Neuronal stem cell (in vitro differentiated cells): ENCODE results near the gene DTNB.

Experiments used
- DNase-seq: peaks from one replicate; pipeline ENCODE4 v3.0.0-alpha.2; 2013; ENCODE audit warnings: low spot score
- H2AFZ ChIP-seq: one replicate; pipeline ENCODE4 v1.6.1; 2013; ENCODE audit warnings: mild to moderate bottlenecking, low read length, inconsistent platforms
- H2AK5ac ChIP-seq: 2 replicates; pipeline ENCODE4 v1.6.1; 2013; ENCODE audit warnings: low read depth, mild to moderate bottlenecking, inconsistent platforms, low read length, moderate library complexity, mixed read lengths
- H2BK120ac ChIP-seq: 2 replicates; pipeline ENCODE4 v1.6.1; 2013; ENCODE audit warnings: low read depth, mild to moderate bottlenecking, inconsistent platforms, low read length, moderate library complexity, mixed read lengths
- H2BK12ac ChIP-seq: one replicate; pipeline ENCODE4 v1.6.1; 2013; ENCODE audit warnings: low read length, inconsistent platforms
- H2BK15ac ChIP-seq: 2 replicates; pipeline ENCODE4 v1.6.1; 2013; ENCODE audit warnings: mild to moderate bottlenecking, low read length, inconsistent platforms, mixed read lengths
- H2BK5ac ChIP-seq: one replicate; pipeline ENCODE4 v1.6.1; 2013; ENCODE audit warnings: inconsistent platforms, mild to moderate bottlenecking, low read length, moderate library complexity
- H3K14ac ChIP-seq: one replicate; pipeline ENCODE4 v1.6.1; 2013; ENCODE audit warnings: low read length, inconsistent platforms
- H3K18ac ChIP-seq: 2 replicates; pipeline ENCODE4 v1.6.1; 2013; ENCODE audit warnings: low read length, inconsistent platforms
- H3K23ac ChIP-seq: 2 replicates; pipeline ENCODE4 v1.6.1; 2013; ENCODE audit warnings: low read depth, mild to moderate bottlenecking, mixed read lengths, low read length, inconsistent platforms; ENCODE audit not compliant: poor library complexity
- H3K27ac ChIP-seq: replicated peaks from 3 replicates; pipeline ENCODE4 v1.5.1; 2013; ENCODE audit warnings: low read length, inconsistent platforms
- H3K27me3 ChIP-seq, 3 experiments: 2 replicates each; pipeline ENCODE4 v1.6.1; 2013; ENCODE audit warnings: low read length in 3 of 3, mild to moderate bottlenecking in 2 of 3, inconsistent platforms in 1 of 3, low read depth in 1 of 3, mixed read lengths in 1 of 3, moderate library complexity in 1 of 3; ENCODE audit not compliant: control insufficient read depth in 3 of 3, insufficient read depth in 3 of 3
- H3K36me3 ChIP-seq, 2 donors: replicated peaks in 1 of 2; 2 replicates each; pipeline ENCODE4 v1.6.1; 2013; ENCODE audit warnings: low read length in 2 of 2; ENCODE audit not compliant: control insufficient read depth in 2 of 2, insufficient read depth in 2 of 2
- H3K4ac ChIP-seq: 2 replicates; pipeline ENCODE4 v1.6.1; 2013; ENCODE audit warnings: inconsistent platforms, mild to moderate bottlenecking, low read length, moderate library complexity
- H3K4me1 ChIP-seq, 2 donors: 1 replicate in 1 of 2; 2 replicates in 1 of 2; pipeline ENCODE4 v1.6.1; 2013; ENCODE audit warnings: low read length in 2 of 2, low read depth in 1 of 2; ENCODE audit not compliant: control insufficient read depth in 2 of 2, insufficient read depth in 1 of 2
- H3K4me2 ChIP-seq: one replicate; pipeline ENCODE4 v1.6.1; 2013; ENCODE audit warnings: mild to moderate bottlenecking, low read length, inconsistent platforms; ENCODE audit not compliant: insufficient read depth, poor library complexity, severe bottlenecking
- H3K4me3 ChIP-seq, 2 donors: 2 replicates each; pipeline ENCODE4 v1.5.1; 2013; ENCODE audit warnings: low read length in 2 of 2, mild to moderate bottlenecking in 2 of 2, inconsistent platforms in 1 of 2, moderate library complexity in 1 of 2
- H3K79me1 ChIP-seq: one replicate; pipeline ENCODE4 v1.6.1; 2013; ENCODE audit warnings: low read depth, mild to moderate bottlenecking, inconsistent platforms, low read length, moderate library complexity
- H3K9ac ChIP-seq: one replicate; pipeline ENCODE4 v1.6.1; 2013; ENCODE audit warnings: mild to moderate bottlenecking, low read depth, low read length, inconsistent platforms; ENCODE audit not compliant: poor library complexity
- H3K9me3 ChIP-seq, 2 donors: replicated peaks in 1 of 2; 2 replicates each; pipeline versions ENCODE3 to v1.6.1; 2013; ENCODE audit warnings: low read length in 2 of 2, mild to moderate bottlenecking in 2 of 2, inconsistent platforms in 1 of 2, low read depth in 1 of 2, mixed read lengths in 1 of 2, moderate library complexity in 1 of 2; ENCODE audit not compliant: control insufficient read depth in 2 of 2, insufficient read depth in 1 of 2
- H4K8ac ChIP-seq: one replicate; pipeline ENCODE4 v1.6.1; 2013; ENCODE audit warnings: low read depth, mild to moderate bottlenecking, inconsistent platforms, low read length, moderate library complexity
- H4K91ac ChIP-seq: one replicate; pipeline ENCODE4 v1.6.1; 2013; ENCODE audit warnings: low read length, low read depth, mild to moderate bottlenecking, inconsistent platforms; ENCODE audit not compliant: poor library complexity
- WGBS, 2 donors: extraction: QIAGEN DNeasy Blood & Tissue Kit; methylation state at CpG; one replicate each; pipeline ENCODE4 v1.1.7; 2013; ENCODE audit warnings: missing lambda C conversion rate in 2 of 2, mixed read lengths in 1 of 2; ENCODE audit not compliant: insufficient read length in 2 of 2, insufficient replicate concordance in 1 of 2; ENCODE audit errors: extremely low coverage in 2 of 2; 5-methylcytosine and 5-hydroxymethylcytosine counted together

DTNB gene

GRCh38 chr2:25699216-25699615 lies 25.8 kb upstream of the DTNB start:
- no peak overlapping the region for H2AK5ac ChIP-seq
- no peak overlapping the region for H3K4me2 ChIP-seq
- H3K9me3 ChIP-seq = no peaks in the 10 kb centered on the region
- no peak overlapping the region for H4K91ac ChIP-seq
- H3K4me1 ChIP-seq = peaks cover 13 to 14% of the 10 kb centered on the region in 2 donors
- no peak overlapping the region for H2BK15ac ChIP-seq
- no peak overlapping the region for H3K4ac ChIP-seq
- H4K8ac ChIP-seq = no peak overlapping the region
- no peak overlapping the region for H2BK5ac ChIP-seq
- H3K36me3 ChIP-seq = no peaks in the 10 kb centered on the region
- no CpG with 5 or more reads among the region's 7 CpGs for WGBS, 2 donors
- no peak overlapping the region for H3K23ac ChIP-seq
- no peak overlapping the region for H3K18ac ChIP-seq
- H2BK120ac ChIP-seq = no peak overlapping the region
- no peak for DNase-seq
- no peak overlapping the region for H3K27ac ChIP-seq
- H2AFZ ChIP-seq = peak overlapping the region; percentile 9
- H3K9ac ChIP-seq = no peak overlapping the region
- H3K4me3 ChIP-seq = no peak overlapping the region
- H3K79me1 ChIP-seq = no peaks in the 10 kb centered on the region
- no peak overlapping the region for H3K14ac ChIP-seq
- H3K27me3 ChIP-seq = peaks cover 0 to 14% (median 0%) of the 10 kb centered on the region in 3 experiments
- no peak overlapping the region for H2BK12ac ChIP-seq

- no peak overlapping the region for H4K8ac ChIP-seq
- H3K23ac ChIP-seq = no peak overlapping the region
- H2AK5ac ChIP-seq = no peak overlapping the region
- no peaks in the 10 kb centered on the region for H3K36me3 ChIP-seq
- no peak overlapping the region for H2BK120ac ChIP-seq
- H2BK15ac ChIP-seq = no peak overlapping the region
- H3K79me1 ChIP-seq = no peaks in the 10 kb centered on the region
- H2AFZ ChIP-seq = peak overlapping the region; percentile 92
- no peak overlapping the region for H3K14ac ChIP-seq
- H3K9me3 ChIP-seq = no peaks in the 10 kb centered on the region
- no peak overlapping the region for H2BK12ac ChIP-seq
- peaks cover 13 to 14% of the 10 kb centered on the region in 2 donors for H3K4me1 ChIP-seq
- no peak overlapping the region for H2BK5ac ChIP-seq
- H3K18ac ChIP-seq = no peak overlapping the region
- no peak overlapping the region for H4K91ac ChIP-seq
- no peak overlapping the region for H3K4me3 ChIP-seq
- H3K4me2 ChIP-seq = no peak overlapping the region
- no peak overlapping the region for H3K4ac ChIP-seq
- H3K27ac ChIP-seq = no peak overlapping the region
- DNase-seq = no peak
- no peak overlapping the region for H3K9ac ChIP-seq
- peaks cover 0 to 14% (median 0%) of the 10 kb centered on the region in 3 experiments for H3K27me3 ChIP-seq
Measured at GRCh38 chr2:25698752-25699151, 25.4 kb upstream of the DTNB start.

GRCh38 chr2:25697559-25698341 lies 24.4 kb upstream of the DTNB start:
- Histone ChIP-seq H3K14ac (no peak overlapping the region), H3K4me1 (peaks cover 13 to 14% of the 10 kb centered on the region in 2 donors), H3K4me3 (peak overlapping the region in 1 of 2 donors; percentile 35), H2BK5ac (no peak overlapping the region), H3K27me3 (peaks cover 0 to 14% (median 0%) of the 10 kb centered on the region in 3 experiments), H3K23ac (no peak overlapping the region), H3K18ac (peak overlapping the region; percentile 3), H3K79me1 (no peaks in the 10 kb centered on the region), H3K4me2 (peak overlapping the region; percentile 38), H3K27ac (no peak overlapping the region), H2BK15ac (no peak overlapping the region), H3K4ac (no peak overlapping the region), H2BK12ac (no peak overlapping the region), H3K9ac (peak overlapping the region; percentile 56), H4K91ac (no peak overlapping the region), H2BK120ac (no peak overlapping the region), H4K8ac (no peak overlapping the region), H2AK5ac (no peak overlapping the region), H3K36me3 (no peaks in the 10 kb centered on the region), H2AFZ (peak overlapping the region; percentile 92), H3K9me3 (peaks cover 0 to 2% of the 10 kb centered on the region in 2 donors)
- no CpG with 5 or more reads among the region's 17 CpGs for WGBS, 2 donors
- DNase-seq = no peak

GRCh38 chr2:25692737-25693445 lies 19.5 kb upstream of the DTNB start:
- H3K27me3 ChIP-seq = no peaks in the 10 kb centered on the region
- no peaks in the 10 kb centered on the region for H3K36me3 ChIP-seq
- no peak overlapping the region for H2BK5ac ChIP-seq
- no peak overlapping the region for H3K23ac ChIP-seq
- H3K18ac ChIP-seq = no peak overlapping the region
- WGBS, 2 donors = no CpG with 5 or more reads among the region's 6 CpGs
- no peak overlapping the region for H3K14ac ChIP-seq
- H3K4me3 ChIP-seq = no peak overlapping the region
- H3K9me3 ChIP-seq = peaks cover 0 to 3% of the 10 kb centered on the region in 2 donors
- H2AK5ac ChIP-seq = no peak overlapping the region
- DNase-seq = no peak
- H3K9ac ChIP-seq = no peak overlapping the region
- no peak overlapping the region for H3K4ac ChIP-seq
- peaks cover 3 to 4% of the 10 kb centered on the region in 2 donors for H3K4me1 ChIP-seq
- H4K8ac ChIP-seq = no peak overlapping the region
- no peak overlapping the region for H3K4me2 ChIP-seq
- H3K79me1 ChIP-seq = no peaks in the 10 kb centered on the region
- no peak overlapping the region for H2BK15ac ChIP-seq
- no peak overlapping the region for H2AFZ ChIP-seq
- no peak overlapping the region for H2BK120ac ChIP-seq
- no peak overlapping the region for H2BK12ac ChIP-seq
- H4K91ac ChIP-seq = no peak overlapping the region
- no peak overlapping the region for H3K27ac ChIP-seq
